ENCODE data around the gene IFT52. TPM values are rescaled to one million over a fixed set of nuclear protein-coding genes. Genes with fewer than 3 reads are reported as not detected.

The IFT52 gene
- total RNA-seq, 1 experiment from 2014 or later = 70.5 TPM

DNA sequence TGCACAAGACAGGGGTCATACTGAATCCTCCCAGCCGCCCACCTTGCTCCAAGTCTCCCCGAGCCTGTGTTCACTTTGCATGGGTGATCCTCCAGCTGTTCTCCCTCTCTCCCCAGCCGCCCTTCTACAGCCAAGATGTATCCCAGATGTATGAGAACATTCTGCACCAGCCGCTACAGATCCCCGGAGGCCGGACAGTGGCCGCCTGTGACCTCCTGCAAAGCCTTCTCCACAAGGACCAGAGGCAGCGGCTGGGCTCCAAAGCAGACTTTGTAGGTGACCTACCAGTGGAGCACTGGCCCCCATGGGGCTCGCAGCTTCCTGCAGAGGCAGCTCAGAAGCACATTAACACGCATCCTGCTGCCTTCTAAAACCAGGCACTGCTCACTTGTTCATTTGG, 14.6 kb upstream of the IFT52 start:
- H3K27me3 Mint-ChIP-seq (ENCODE audit: insufficient read depth, unreplicated experiment) = no peaks in the 10 kb centered on the region

DNA sequence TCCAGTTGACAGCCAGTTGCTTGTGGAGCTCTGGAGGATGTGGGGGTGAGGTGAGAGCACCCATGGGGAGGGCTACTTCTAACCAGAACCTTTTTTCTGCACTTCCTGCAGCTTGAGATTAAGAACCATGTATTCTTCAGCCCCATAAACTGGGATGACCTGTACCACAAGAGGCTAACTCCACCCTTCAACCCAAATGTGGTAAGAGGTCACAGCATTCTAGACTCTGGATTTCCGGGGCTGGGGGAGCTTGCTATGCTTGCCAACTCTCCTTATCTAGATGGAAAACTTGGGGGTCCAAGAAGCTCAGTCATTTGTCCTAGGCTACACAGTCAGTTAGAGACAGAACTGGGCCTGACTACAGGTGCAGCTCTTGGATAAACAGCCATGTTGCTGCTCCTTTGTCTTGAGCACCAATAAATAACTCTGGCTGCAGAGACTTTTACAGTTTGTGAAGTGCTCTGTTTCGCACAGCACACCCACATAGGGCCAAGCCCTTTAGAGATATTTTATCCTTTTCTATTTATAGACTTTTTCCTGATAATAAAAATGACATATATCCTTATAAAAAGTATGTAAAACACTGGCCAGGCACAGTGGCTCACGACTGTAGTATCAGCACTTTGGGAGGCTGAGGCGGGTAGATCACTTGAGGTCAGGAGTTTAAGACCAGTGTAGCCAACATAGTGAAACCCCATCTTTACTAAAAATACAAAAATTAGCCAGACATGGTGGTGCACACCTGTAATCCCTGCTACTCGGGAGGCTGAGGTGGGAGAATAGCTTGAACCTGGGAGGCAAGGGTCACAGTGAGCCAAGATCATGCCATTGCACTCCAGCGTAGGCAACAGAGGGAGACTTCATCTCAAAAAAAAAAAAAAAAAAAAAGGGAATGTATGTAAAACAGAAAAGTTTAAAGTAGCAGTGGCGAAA, 10.6 kb upstream of the IFT52 start:
- no TSS peak for BruUV-seq (replicated peaks)
- intact Hi-C loops (cut with micrococcal nuclease; ENCODE audit: unreplicated experiment) = no loop called here
- no peak for TF ChIP-seq CTCF (IDR thresholded peaks at IDR 0.05; ENCODE audit: insufficient read depth in 1 of 2, low read depth in 1 of 2, low read length in 1 of 2, severe bottlenecking in 1 of 2, unreplicated experiment in 1 of 2)
- Histone ChIP-seq H3K36me3 (ENCODE audit: control insufficient read depth, insufficient read depth, low read length) (no peaks in the 10 kb centered on the region), H3K9me3 (no peaks in the 10 kb centered on the region), H3K4me3 (ENCODE audit: low read depth, low read length) (no peak overlapping the region), H3K27me3 (replicated peaks; ENCODE audit: control insufficient read depth, insufficient read depth, low read length) (no peaks in the 10 kb centered on the region), H3K4me1 (peaks cover 11% of the 10 kb centered on the region)
- H3K27me3 Mint-ChIP-seq (ENCODE audit: insufficient read depth, unreplicated experiment) = no peaks in the 10 kb centered on the region
- no peak for DNase-seq
- no peak overlapping the region for H3K4me3 Mint-ChIP-seq (ENCODE audit: unreplicated experiment)
- ChIA-PET POLR2A (no interaction called here), CTCF (interaction anchor here (0.9 kb wide), 1 partner anchor 10 kb away, joined by 5 read pairs; the partner anchor contains the start of gene IFT52)
- no peak overlapping the region for H3K27ac Mint-ChIP-seq (ENCODE audit: unreplicated experiment)
- no peaks in the 10 kb centered on the region for H3K36me3 Mint-ChIP-seq (ENCODE audit: insufficient read depth, unreplicated experiment)
- no peaks in the 10 kb centered on the region for H3K4me1 Mint-ChIP-seq (ENCODE audit: low read depth, unreplicated experiment)
- no peaks in the 10 kb centered on the region for H3K9me3 Mint-ChIP-seq (ENCODE audit: unreplicated experiment)

More for the DNA sequence above, 14.6 kb upstream of the IFT52 start:
- ChIA-PET CTCF (interaction anchor here (1.1 kb wide), 1 partner anchor 38 kb away, joined by 4 read pairs; no protein-coding TSS in a partner anchor), POLR2A (interaction anchor here (0.6 kb wide), 1 partner anchor 20 kb away, joined by 3 read pairs; no protein-coding TSS in a partner anchor)
- no peaks in the 10 kb centered on the region for H3K4me1 Mint-ChIP-seq (ENCODE audit: low read depth, unreplicated experiment)
- no peak for DNase-seq
- no peak for TF ChIP-seq CTCF (IDR thresholded peaks at IDR 0.05; ENCODE audit: insufficient read depth in 1 of 2, low read depth in 1 of 2, low read length in 1 of 2, severe bottlenecking in 1 of 2, unreplicated experiment in 1 of 2)
- no TSS peak for BruUV-seq (replicated peaks)
- Histone ChIP-seq H3K36me3 (ENCODE audit: control insufficient read depth, insufficient read depth, low read length) (no peaks in the 10 kb centered on the region), H3K4me1 (no peaks in the 10 kb centered on the region), H3K9me3 (no peaks in the 10 kb centered on the region), H3K4me3 (ENCODE audit: low read depth, low read length) (no peak overlapping the region), H3K27me3 (replicated peaks; ENCODE audit: control insufficient read depth, insufficient read depth, low read length) (no peaks in the 10 kb centered on the region)
- no peak overlapping the region for H3K4me3 Mint-ChIP-seq (ENCODE audit: unreplicated experiment)
- intact Hi-C loops (cut with micrococcal nuclease; ENCODE audit: unreplicated experiment) = no loop called here
- no peaks in the 10 kb centered on the region for H3K36me3 Mint-ChIP-seq (ENCODE audit: insufficient read depth, unreplicated experiment)
- H3K9me3 Mint-ChIP-seq (ENCODE audit: unreplicated experiment) = no peaks in the 10 kb centered on the region
- H3K27ac Mint-ChIP-seq (ENCODE audit: unreplicated experiment) = no peak overlapping the region

- H3K4me3 ChIP-seq (ENCODE audit: low read depth, low read length) = no peak overlapping the region
- H3K36me3 ChIP-seq (ENCODE audit: control insufficient read depth, insufficient read depth, low read length) = no peaks in the 10 kb centered on the region
- H3K27ac Mint-ChIP-seq (ENCODE audit: unreplicated experiment) = no peak overlapping the region
- no peaks in the 10 kb centered on the region for H3K27me3 Mint-ChIP-seq (ENCODE audit: insufficient read depth, unreplicated experiment)
- BruUV-seq (replicated peaks) = no TSS peak
- no peaks in the 10 kb centered on the region for H3K4me1 Mint-ChIP-seq (ENCODE audit: low read depth, unreplicated experiment)
- CTCF ChIA-PET = interaction anchor here (0.8 to 3.8 kb wide), 2 partner anchors 25 to 45 kb away, joined by 3 to 29 read pairs; partner anchors contain the start of gene SGK2
- no peak for TF ChIP-seq CTCF (IDR thresholded peaks at IDR 0.05; ENCODE audit: insufficient read depth in 1 of 2, low read depth in 1 of 2, low read length in 1 of 2, severe bottlenecking in 1 of 2, unreplicated experiment in 1 of 2)
- POLR2A ChIA-PET = no interaction called here
- DNase-seq = no peak
- H3K9me3 ChIP-seq = no peaks in the 10 kb centered on the region
- no peak overlapping the region for H3K4me3 Mint-ChIP-seq (ENCODE audit: unreplicated experiment)
- peaks cover 14% of the 10 kb centered on the region for H3K4me1 ChIP-seq
- no peaks in the 10 kb centered on the region for H3K36me3 Mint-ChIP-seq (ENCODE audit: insufficient read depth, unreplicated experiment)
- H3K9me3 Mint-ChIP-seq (ENCODE audit: unreplicated experiment) = no peaks in the 10 kb centered on the region
- intact Hi-C loops (cut with micrococcal nuclease; ENCODE audit: unreplicated experiment) = no loop called here
- no peaks in the 10 kb centered on the region for H3K27me3 ChIP-seq (replicated peaks; ENCODE audit: control insufficient read depth, insufficient read depth, low read length)
These were observed 7.4 kb upstream of the IFT52 start for GRCh38 chr20:43583133-43583864.

All from Caco-2 (cell line).